Activated CD8-positive, alpha-beta memory T cell treated with anti-CD3 and anti-CD28 coated beads, Interleukin-2, amount 50 U/mL, for 24 hours (primary cell): ENCODE measurements around the gene CMIP.

Source experiments
- DNase-seq: peaks from one replicate; pipeline ENCODE4 v3.0.0-alpha.2; 2020; ENCODE audit errors: extremely low read depth

The CMIP gene

DNA sequence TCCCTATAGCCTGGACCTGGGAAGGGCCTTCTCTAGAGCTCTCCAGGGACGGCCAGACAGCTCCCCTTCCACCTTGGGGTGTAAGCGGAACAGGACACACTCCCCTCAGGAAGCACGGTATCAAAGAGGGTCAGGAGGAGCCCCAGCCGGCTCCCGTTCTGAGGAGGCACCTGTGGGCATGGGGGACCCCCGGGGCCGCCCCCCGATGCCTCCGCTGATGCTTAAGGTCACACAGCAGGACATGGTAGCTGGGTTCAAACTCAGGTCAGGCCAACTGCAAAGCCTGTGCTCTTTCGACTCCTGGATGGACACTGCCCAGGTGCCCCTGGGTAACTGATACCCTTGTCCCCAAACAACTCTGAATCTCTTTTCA is 49.8 kb downstream of the CMIP start:
- no peak for DNase-seq

DNA sequence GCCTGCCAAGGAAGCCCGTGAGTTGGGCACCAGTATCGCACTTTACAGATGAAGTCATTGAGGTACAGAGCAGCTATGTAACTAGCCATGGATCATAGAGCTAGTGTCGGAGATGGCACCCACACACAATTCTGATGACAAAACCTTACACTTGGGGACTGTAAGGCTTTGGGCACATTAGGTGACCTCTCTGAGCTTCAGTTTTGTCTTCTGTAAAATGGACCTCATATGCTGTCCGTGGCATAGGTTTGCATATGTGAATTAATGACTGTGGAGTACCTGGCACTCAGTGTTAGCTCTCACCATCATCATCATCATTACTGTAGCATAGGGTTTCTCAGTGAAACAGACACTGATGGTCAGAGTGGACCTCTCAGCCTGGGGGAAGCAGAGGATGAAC is 50.3 kb downstream of the CMIP start:
- DNase-seq, result no peak

DNA sequence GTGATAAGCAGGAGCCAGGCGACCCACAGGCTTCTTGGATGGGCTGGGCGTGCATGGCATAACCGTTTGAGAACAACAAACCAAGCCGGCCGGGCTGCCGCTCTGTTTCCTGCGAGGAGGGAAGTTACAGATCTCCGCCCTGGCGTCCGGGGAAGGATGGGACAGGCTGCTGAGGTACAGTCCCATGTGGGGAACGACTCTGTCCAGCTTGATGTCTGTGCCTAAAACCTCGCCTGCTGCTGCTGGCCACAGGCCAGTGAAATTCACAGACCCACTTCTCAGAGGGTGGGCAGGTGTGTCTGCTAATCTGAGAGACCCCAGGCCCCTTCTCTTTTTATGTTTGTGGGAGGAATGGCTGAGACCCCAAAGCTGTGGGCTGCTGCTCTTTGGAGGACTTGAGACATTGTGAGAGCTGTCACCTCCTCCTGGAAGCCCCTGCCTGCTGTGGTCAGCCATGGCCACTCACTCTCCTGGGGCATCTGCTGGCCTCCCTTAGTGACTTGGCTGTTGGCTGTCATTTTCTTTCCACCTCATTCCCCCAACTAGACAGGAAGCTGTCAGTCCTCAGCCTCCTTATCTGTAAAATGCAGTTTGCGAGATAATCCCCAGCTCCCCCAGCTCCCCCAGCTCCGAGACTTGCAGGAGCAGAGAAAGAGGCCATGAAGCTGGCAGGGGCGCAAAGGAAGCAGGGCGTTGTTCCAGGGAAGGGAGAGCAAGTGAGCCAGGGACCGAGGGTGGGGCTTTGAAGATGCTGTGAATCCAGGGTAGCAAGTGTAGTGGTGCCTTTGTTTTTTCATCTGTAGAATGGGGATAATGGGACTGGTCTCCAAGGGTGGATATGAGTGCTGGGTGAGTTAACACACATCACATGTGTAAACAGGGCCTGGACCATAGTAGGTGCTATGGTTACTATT is 51.0 kb downstream of the CMIP start:
- no peak for DNase-seq

- no peak for DNase-seq
These were observed 51.7 kb downstream of the CMIP start for GRCh38 chr16:81496321-81496720.

- DNase-seq, result no peak
These were observed 52.1 kb downstream of the CMIP start for GRCh38 chr16:81496742-81497141.

- DNase-seq, result no peak
These were observed 53.1 kb downstream of the CMIP start for GRCh38 chr16:81497690-81498089.

- no peak for DNase-seq
These were observed 53.7 kb downstream of the CMIP start for GRCh38 chr16:81498351-81498750.

DNA sequence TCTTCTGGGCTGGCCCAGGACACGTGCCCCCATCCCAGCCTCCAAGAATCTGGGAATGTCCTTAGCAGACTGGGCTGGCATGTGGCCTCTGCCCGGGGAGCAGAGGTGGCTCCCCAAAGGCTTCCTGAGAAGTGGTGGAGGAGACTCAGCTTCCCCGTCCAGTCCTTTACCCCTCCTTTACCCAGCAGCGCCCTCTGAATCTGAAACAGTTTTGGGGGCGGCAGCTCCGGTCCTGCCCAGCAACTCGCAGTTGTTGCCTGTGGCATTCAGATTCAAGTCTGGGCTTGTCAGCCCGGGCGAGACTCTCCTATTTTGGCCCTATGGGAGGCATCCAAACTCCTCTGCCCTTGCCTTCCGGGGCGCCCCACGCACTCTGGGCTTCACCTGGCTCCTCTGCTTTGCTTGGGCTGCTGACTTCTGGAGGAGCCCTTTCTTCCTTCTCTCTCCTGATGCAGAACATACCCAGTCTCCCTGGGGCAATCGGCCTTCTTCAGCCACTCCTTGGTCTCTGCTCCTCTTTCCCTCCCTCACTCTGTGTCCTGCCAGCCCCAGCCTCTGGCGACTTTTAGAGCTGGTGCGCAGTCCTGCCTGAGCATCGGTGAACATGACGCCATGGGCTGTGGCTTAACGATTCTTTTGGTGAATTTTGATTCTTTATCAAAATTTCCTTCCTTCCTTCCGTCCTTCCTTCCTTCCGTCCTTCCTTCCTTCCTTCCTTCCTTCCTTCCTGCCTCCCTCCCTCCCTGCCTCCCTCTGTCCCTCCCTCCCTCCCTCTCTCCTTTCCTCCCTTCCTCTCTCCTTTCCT is 55.2 kb downstream of the CMIP start:
- no peak for DNase-seq

- DNase-seq, result no peak
These were observed 56.4 kb downstream of the CMIP start for GRCh38 chr16:81500833-81501521.

- no peak for DNase-seq
These were observed 57.9 kb downstream of the CMIP start for GRCh38 chr16:81502396-81503070.

- DNase-seq, result no peak
These were observed 60.5 kb downstream of the CMIP start for GRCh38 chr16:81505011-81505661.

GRCh38 chr16:81509404-81509803 is 64.8 kb downstream of the CMIP start:
- no peak for DNase-seq

DNA sequence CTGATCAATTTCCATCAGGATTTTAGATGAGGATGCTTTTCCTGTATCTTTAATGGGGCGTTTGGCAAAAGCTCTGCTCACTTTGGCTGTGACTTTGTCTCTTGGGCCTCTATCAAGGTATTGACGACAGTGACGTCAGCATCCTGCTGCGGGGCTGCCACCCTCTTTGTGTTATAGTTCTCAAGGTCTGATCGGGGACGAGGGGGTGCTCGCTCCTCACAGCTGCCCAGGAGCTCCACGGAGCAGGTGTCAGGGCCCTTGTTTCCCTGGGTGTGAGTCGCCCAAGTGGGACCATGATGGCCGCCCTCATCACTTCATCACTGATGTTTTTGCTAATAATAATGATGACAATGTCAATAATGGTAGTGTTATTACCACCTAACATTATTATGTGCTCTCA is 65.4 kb downstream of the CMIP start:
- DNase-seq, result no peak

GRCh38 chr16:81511371-81511770 is 66.8 kb downstream of the CMIP start:
- DNase-seq, result no peak

GRCh38 chr16:81513204-81514040 is 68.8 kb downstream of the CMIP start:
- DNase-seq, result no peak

- no peak for DNase-seq
These were observed 69.5 kb downstream of the CMIP start for GRCh38 chr16:81514041-81514559.

- DNase-seq, result no peak
These were observed 70.1 kb downstream of the CMIP start for GRCh38 chr16:81514568-81515258.

GRCh38 chr16:81515281-81515680 is 70.7 kb downstream of the CMIP start:
- DNase-seq, result no peak

DNA sequence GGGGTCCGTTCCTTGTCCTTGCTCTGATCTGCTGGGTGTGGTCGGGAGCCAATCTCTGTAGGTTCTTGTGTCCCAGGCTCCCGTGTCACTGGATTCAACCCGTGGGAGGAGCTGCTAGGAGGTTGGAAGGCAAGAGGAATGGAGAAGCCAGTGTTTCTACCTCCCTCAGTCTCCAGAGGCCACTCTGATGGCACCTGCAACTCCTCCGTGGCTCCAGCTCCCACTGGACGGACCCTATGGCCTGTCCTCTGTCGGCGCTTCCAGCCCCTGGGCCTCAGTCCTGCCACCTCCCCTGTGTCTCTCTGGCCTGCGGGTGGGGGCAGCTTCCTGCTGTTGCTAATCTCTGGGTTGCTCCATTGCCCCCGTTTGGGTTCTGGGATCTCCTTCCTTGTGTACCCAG is 71.1 kb downstream of the CMIP start:
- DNase-seq, result no peak
